ENCODE results near the gene OR56A4. TPM values are rescaled to one million over a fixed set of nuclear protein-coding genes. Genes with fewer than 3 reads are reported as not detected.

OR56A4 gene
- total and polyA plus RNA-seq, 2 donors (not counting 3 experiments of a cell fraction or from before 2014, with no cell fraction given) = not detected

GRCh38 chr11:6012035-6012668 lies 5.4 kb upstream of the OR56A4 start:
- Histone ChIP-seq H3K79me2 (ENCODE audit: control insufficient read depth, insufficient read depth, low read length) (no peaks in the 10 kb centered on the region), H4K20me1 (replicated peaks; ENCODE audit: control insufficient read depth, extremely low read depth, insufficient read depth, low read length) (no peaks in the 10 kb centered on the region), H3K9ac (replicated peaks; ENCODE audit: extremely low read depth, insufficient read depth, low read length) (no peak overlapping the region), H3K4me3 (replicated peaks in 1 of 3; ENCODE audit: insufficient read depth in 1 of 3, low read depth in 1 of 3, low read length in 3 of 3) (no peak overlapping the region), H3K27me3 (ENCODE audit: control insufficient read depth in 2 of 2, insufficient read depth in 2 of 2, low read length in 2 of 2) (peaks cover 0 to 6% of the 10 kb centered on the region in 2 experiments), H3K36me3 (ENCODE audit: control insufficient read depth in 2 of 2, extremely low read depth in 1 of 2, insufficient read depth in 2 of 2, low read length in 2 of 2) (no peaks in the 10 kb centered on the region), H3K4me2 (ENCODE audit: insufficient read depth, low read length) (no peak overlapping the region), H3K9me1 (replicated peaks; ENCODE audit: control insufficient read depth, extremely low read depth, insufficient read depth, low read length) (no peaks in the 10 kb centered on the region), H3K27ac (ENCODE audit: insufficient read depth, low read depth, low read length) (no peak overlapping the region), H3K9me3 (replicated peaks; ENCODE audit: control insufficient read depth, insufficient read depth, low read length) (no peaks in the 10 kb centered on the region), H2AFZ (ENCODE audit: low read depth, low read length) (no peak overlapping the region), H3K4me1 (ENCODE audit: control insufficient read depth, extremely low read depth, insufficient read depth, low read length) (no peaks in the 10 kb centered on the region)
- dilution Hi-C loops (cut with MboI; ENCODE audit: extremely low pct_ligation_motif_present, low sequenced_read_pairs) (no loop called here), intact Hi-C loops (cut with micrococcal nuclease) (no loop called here)
- POLR2A ChIA-PET = no interaction called here
- DNase-seq (ENCODE audit: low read depth, low spot score) (no peak), FAIRE-seq (no peak)
- TF ChIP-seq POLR2A (IDR thresholded peaks at IDR 0.05; ENCODE audit: low read depth, low read length) (no peak), POLR2AphosphoS5 (IDR thresholded peaks at IDR 0.05; ENCODE audit: insufficient read depth, low read depth, low read length) (no peak), FOS (IDR thresholded peaks at IDR 0.05; ENCODE audit: borderline replicate concordance, insufficient read depth, low read length) (no peak), CTCF (IDR thresholded peaks at IDR 0.05; ENCODE audit: extremely low read depth in 1 of 2, insufficient read depth in 1 of 2, low read depth in 1 of 2, low read length in 2 of 2) (no peak), GATA2 (IDR thresholded peaks at IDR 0.05; ENCODE audit: insufficient read depth, insufficient read length, low read depth, low read length) (no peak), MYC (IDR thresholded peaks at IDR 0.05; ENCODE audit: low read depth, low read length) (no peak), EZH2 (IDR thresholded peaks at IDR 0.05; ENCODE audit: borderline replicate concordance, low read depth, low read length, severe bottlenecking) (no peak), JUN (IDR thresholded peaks at IDR 0.05; ENCODE audit: borderline replicate concordance, insufficient read depth, insufficient read length, low read depth) (no peak)
- TF ChIP-seq, protein P1, sequence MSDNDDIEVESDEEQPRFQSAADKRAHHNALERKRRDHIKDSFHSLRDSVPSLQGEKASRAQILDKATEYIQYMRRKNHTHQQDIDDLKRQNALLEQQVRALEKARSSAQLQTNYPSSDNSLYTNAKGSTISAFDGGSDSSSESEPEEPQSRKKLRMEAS (IDR thresholded peaks at IDR 0.05; ENCODE audit: insufficient read depth, insufficient read length) = no peak
- BruUV-seq (replicated peaks) = no TSS peak
- CTCF ChIA-PET = interaction anchor here (1.3 to 1.4 kb wide), 2 partner anchors 20 to 351 kb away, joined by 5 to 8 read pairs; no protein-coding TSS in a partner anchor

All from endothelial cell of umbilical vein (primary cell).